ENCODE results near the gene PYDC1. TPM values are rescaled to one million over a fixed set of nuclear protein-coding genes. Genes with fewer than 3 reads are reported as not detected.

The PYDC1 gene
- total and polyA plus RNA-seq, 2 of the 13 experiments (the other 11 are each of a cell fraction or from before 2014, with no cell fraction given), result not detected

DNA sequence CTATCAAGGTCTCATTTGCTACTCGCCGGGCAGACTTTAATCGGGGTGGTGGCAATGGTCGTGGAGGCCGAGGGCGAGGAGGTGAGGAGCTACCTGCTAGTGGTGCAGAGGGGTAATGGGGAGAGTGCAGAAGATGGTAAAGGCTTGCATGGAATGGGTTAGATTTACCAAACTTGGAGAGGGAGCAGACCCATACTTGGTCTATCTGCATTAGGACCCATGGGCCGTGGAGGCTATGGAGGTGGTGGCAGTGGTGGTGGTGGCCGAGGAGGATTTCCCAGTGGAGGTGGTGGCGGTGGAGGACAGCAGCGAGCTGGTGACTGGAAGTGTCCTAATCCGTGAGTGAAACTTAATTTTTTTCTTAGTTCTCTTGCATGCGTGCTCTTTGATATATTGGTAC lies 26.9 kb downstream of the PYDC1 start (continued):
- TF ChIP-seq, protein P1, sequence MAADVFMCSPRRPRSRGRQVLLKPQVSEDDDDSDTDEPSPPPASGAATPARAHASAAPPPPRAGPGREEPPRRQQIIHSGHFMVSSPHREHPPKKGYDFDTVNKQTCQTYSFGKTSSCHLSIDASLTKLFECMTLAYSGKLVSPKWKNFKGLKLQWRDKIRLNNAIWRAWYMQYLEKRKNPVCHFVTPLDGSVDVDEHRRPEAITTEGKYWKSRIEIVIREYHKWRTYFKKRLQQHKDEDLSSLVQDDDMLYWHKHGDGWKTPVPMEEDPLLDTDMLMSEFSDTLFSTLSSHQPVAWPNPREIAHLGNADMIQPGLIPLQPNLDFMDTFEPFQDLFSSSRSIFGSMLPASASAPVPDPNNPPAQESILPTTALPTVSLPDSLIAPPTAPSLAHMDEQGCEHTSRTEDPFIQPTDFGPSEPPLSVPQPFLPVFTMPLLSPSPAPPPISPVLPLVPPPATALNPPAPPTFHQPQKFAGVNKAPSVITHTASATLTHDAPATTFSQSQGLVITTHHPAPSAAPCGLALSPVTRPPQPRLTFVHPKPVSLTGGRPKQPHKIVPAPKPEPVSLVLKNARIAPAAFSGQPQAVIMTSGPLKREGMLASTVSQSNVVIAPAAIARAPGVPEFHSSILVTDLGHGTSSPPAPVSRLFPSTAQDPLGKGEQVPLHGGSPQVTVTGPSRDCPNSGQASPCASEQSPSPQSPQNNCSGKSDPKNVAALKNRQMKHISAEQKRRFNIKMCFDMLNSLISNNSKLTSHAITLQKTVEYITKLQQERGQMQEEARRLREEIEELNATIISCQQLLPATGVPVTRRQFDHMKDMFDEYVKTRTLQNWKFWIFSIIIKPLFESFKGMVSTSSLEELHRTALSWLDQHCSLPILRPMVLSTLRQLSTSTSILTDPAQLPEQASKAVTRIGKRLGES (CRISPR knock-in tag; IDR thresholded peaks at IDR 0.05; ENCODE audit: borderline replicate concordance), result no peak
- no peak for TF ChIP-seq POLR2AphosphoS2 (IDR thresholded peaks at IDR 0.05; ENCODE audit: low read depth, low read length)
- TF ChIP-seq ZNF607 (CRISPR knock-in tag; IDR thresholded peaks at IDR 0.05; ENCODE audit: borderline replicate concordance), result no peak

DNA sequence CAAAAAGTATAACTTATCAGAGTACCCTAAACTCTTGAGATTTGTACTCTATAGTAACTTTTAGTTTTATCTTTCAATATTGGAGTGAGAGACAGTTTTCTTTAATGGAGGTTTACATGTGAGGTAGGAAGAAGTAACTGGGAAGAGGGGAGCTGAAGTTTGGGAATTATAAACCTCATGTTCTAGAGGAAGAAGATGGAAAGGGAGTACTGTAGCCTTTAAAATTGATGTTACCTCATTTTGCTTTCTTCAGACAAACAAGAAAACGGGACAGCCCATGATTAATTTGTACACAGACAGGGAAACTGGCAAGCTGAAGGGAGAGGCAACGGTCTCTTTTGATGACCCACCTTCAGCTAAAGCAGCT lies 27.5 kb downstream of the PYDC1 start:
- Histone ChIP-seq H2AFZ (ENCODE audit: low read length) (no peak overlapping the region), H3K27ac (ENCODE audit: extremely low read length, insufficient read depth, low read length) (peak overlapping the region; percentile 3), H4K20me1 (ENCODE audit: insufficient read depth, low read length) (peaks cover 72% of the 10 kb centered on the region), H3K27me3 (ENCODE audit: control insufficient read depth in 1 of 2, insufficient read depth in 2 of 2, low read length in 2 of 2) (no peaks in the 10 kb centered on the region), H3K9ac (ENCODE audit: insufficient read depth, low read depth, low read length) (no peak overlapping the region), H3K79me2 (ENCODE audit: insufficient read depth, low read length) (peaks cover 20% of the 10 kb centered on the region), H3K4me2 (ENCODE audit: low read depth, low read length) (no peak overlapping the region), H3K9me3 (ENCODE audit: low read length) (no peaks in the 10 kb centered on the region), H3K4me1 (ENCODE audit: insufficient read depth, low read length) (peaks cover 24% of the 10 kb centered on the region), H3K4me3 (replicated peaks in 1 of 3; ENCODE audit: insufficient read depth in 1 of 3, low read depth in 2 of 3, low read length in 3 of 3) (no peak overlapping the region), H3K36me3 (replicated peaks in 1 of 2; ENCODE audit: control insufficient read depth in 1 of 2, insufficient read depth in 2 of 2, low read length in 2 of 2) (peaks cover 57 to 99% of the 10 kb centered on the region in 2 experiments)
- in situ Hi-C loops (cut with HindIII; ENCODE audit: extremely low pct_ligation_motif_present, low pct_unique_long_range_greater_than_20kb), result no loop called here
- ChIA-PET POLR2A (interaction anchor here (1.2 kb wide), 1 partner anchor 9 kb away, joined by 5 read pairs; no protein-coding TSS in a partner anchor), CTCF (ENCODE audit: low intra/inter-chr PET ratio, low total read pairs) (no interaction called here)
- no peak for ATAC-seq
- no peak for FAIRE-seq
- no peak for DNase-seq (ENCODE audit: low spot score)
- intact Hi-C loops (cut with micrococcal nuclease; ENCODE audit: unreplicated experiment), result no loop called here
- WGBS (ENCODE audit: low lambda C conversion rate), result 96% methylated on average over 2 of the region's 2 CpGs
- BruUV-seq (replicated peaks), result no TSS peak
- TF ChIP-seq GZF1 (CRISPR knock-in tag; IDR thresholded peaks at IDR 0.05), result no peak
- no peak for TF ChIP-seq ZC3H13 (CRISPR knock-in tag; IDR thresholded peaks at IDR 0.05)
- TF ChIP-seq, protein P2, sequence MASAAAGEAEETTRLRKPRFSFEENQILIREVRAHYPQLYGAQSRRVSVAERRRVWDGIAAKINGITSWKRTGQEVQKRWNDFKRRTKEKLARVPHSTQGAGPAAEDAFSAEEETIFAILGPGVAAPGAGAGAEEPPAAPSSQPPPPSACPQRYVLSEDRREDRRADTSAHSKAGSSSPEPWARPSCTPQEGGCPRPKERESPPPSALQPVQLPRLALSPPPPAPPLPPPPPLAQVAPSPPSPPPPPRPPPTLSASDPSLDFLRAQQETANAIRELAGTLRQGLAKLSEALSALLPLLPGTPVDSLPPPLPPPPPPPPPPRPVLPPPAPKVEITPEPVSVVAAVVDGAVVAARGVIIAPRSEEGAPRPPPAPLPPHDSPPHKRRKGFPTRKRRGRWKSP (CRISPR knock-in tag; IDR thresholded peaks at IDR 0.05), result no peak
- TF ChIP-seq HOXD1 (CRISPR knock-in tag; IDR thresholded peaks at IDR 0.05), result no peak
- TF ChIP-seq SRY (CRISPR knock-in tag; IDR thresholded peaks at IDR 0.05), result no peak
- no peak for TF ChIP-seq ZNF570 (CRISPR knock-in tag; IDR thresholded peaks at IDR 0.05; ENCODE audit: borderline replicate concordance)
- TF ChIP-seq MIXL1 (CRISPR knock-in tag; IDR thresholded peaks at IDR 0.05), result no peak
- no peak for TF ChIP-seq FOXA1 (IDR thresholded peaks at IDR 0.05)
- TF ChIP-seq FOXA1 (CRISPR knock-in tag; IDR thresholded peaks at IDR 0.05), result no peak
- no peak for TF ChIP-seq SPEN (CRISPR knock-in tag; IDR thresholded peaks at IDR 0.05; ENCODE audit: low read depth)
- no peak for TF ChIP-seq MAF1 (CRISPR knock-in tag; IDR thresholded peaks at IDR 0.05; ENCODE audit: borderline replicate concordance)
- TF ChIP-seq PPARG (CRISPR knock-in tag; conservative IDR thresholded peaks at IDR 0.05), result no peak
- no peak for TF ChIP-seq CAMTA2 (CRISPR knock-in tag; IDR thresholded peaks at IDR 0.05; ENCODE audit: borderline replicate concordance)
- TF ChIP-seq, protein P3, sequence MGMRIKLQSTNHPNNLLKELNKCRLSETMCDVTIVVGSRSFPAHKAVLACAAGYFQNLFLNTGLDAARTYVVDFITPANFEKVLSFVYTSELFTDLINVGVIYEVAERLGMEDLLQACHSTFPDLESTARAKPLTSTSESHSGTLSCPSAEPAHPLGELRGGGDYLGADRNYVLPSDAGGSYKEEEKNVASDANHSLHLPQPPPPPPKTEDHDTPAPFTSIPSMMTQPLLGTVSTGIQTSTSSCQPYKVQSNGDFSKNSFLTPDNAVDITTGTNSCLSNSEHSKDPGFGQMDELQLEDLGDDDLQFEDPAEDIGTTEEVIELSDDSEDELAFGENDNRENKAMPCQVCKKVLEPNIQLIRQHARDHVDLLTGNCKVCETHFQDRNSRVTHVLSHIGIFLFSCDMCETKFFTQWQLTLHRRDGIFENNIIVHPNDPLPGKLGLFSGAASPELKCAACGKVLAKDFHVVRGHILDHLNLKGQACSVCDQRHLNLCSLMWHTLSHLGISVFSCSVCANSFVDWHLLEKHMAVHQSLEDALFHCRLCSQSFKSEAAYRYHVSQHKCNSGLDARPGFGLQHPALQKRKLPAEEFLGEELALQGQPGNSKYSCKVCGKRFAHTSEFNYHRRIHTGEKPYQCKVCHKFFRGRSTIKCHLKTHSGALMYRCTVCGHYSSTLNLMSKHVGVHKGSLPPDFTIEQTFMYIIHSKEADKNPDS (CRISPR knock-in tag; IDR thresholded peaks at IDR 0.05), result no peak

Measured in HepG2 (cell line).